Aorta (tissue), 5 donors: ENCODE results near the gene TGM6. TPM values are rescaled to one million over a fixed set of nuclear protein-coding genes. Genes with fewer than 3 reads are reported as not detected.
"Not testable (repeated sequence)": the region's sequence is repeated elsewhere in the genome, so short reads cannot be mapped to it uniquely, and the experiment has no call there.

Experiments
- ATAC-seq: fragments of 200-7000 bp; cut with Tn5 transposase; one replicate; pipeline ENCODE4 v1.9.1; 2022; ENCODE audit warnings: moderate library complexity; ENCODE audit not compliant: low FRiP score
- DNase-seq, 2 donors: peaks; one replicate each; pipeline ENCODE4 v3.0.0-alpha.2; 2020
- H3K27ac ChIP-seq, 2 donors: one replicate each; pipeline ENCODE4 v1.5.1; 2013; ENCODE audit warnings: low read length in 2 of 2, mild to moderate bottlenecking in 2 of 2, moderate library complexity in 2 of 2, control low read depth in 1 of 2, inconsistent platforms in 1 of 2, low read depth in 1 of 2
- H3K27me3 ChIP-seq, 2 donors: one replicate each; pipeline ENCODE4 v1.6.1; 2013; ENCODE audit warnings: control low read depth in 1 of 2, low read length in 1 of 2, mild to moderate bottlenecking in 1 of 2, moderate library complexity in 1 of 2; ENCODE audit not compliant: insufficient read depth in 2 of 2, control insufficient read depth in 1 of 2
- H3K36me3 ChIP-seq, 2 donors: one replicate each; pipeline ENCODE4 v1.6.1; 2013; ENCODE audit warnings: control low read depth in 1 of 2, low read length in 1 of 2, mild to moderate bottlenecking in 1 of 2; ENCODE audit not compliant: insufficient read depth in 2 of 2, control insufficient read depth in 1 of 2
- H3K4me1 ChIP-seq, 2 donors: one replicate each; pipeline ENCODE4 v1.6.1; 2013; ENCODE audit warnings: low read length in 2 of 2, control low read depth in 1 of 2, mild to moderate bottlenecking in 1 of 2, moderate library complexity in 1 of 2; ENCODE audit not compliant: insufficient read depth in 2 of 2, control insufficient read depth in 1 of 2
- H3K4me3 ChIP-seq, 2 donors: one replicate each; pipeline ENCODE4 v1.5.1; 2013; ENCODE audit warnings: low read length in 2 of 2, control low read depth in 1 of 2, mild to moderate bottlenecking in 1 of 2
- H3K9me3 ChIP-seq: one replicate; pipeline ENCODE4 v1.6.1; 2013; ENCODE audit warnings: mild to moderate bottlenecking, low read length; ENCODE audit not compliant: control insufficient read depth
- WGBS, 2 donors: extraction: QIAGEN DNeasy Blood & Tissue Kit; methylation state at CpG; one replicate each; pipeline ENCODE4 v1.1.7; 2013; 5-methylcytosine and 5-hydroxymethylcytosine counted together
- intact Hi-C, 2 donors: fragments of 100-400 bp; cut with DNase I; formaldehyde crosslinking; loops; one replicate each; pipeline versions ENCODE4 v1.14.2 to v1.15.0; 2022
- polyA plus RNA-seq, 2 donors: library from polyadenylated mRNA; stranded (reverse); fragments of 200-250 nt; gene quantifications; one replicate each; pipeline ENCODE4 v1.2.3, GENCODE V29; 2013
- total RNA-seq, 2 donors: library from RNA; stranded (reverse); fragmentation: NEBNext Ultra II Directional; extraction: Animal tissue kit (Norgen Biotek cat#: 25700); gene quantifications; one replicate each; pipeline ENCODE4 v1.2.1, GENCODE V29; 2021
- donor health status: healthy with polysubstance abuse.
- donor health status: Bipolar disorder and iron deficiency.
- donor health status: DM: no; HTN: no; CAD: no.
- donor health status: DM: no; HTN: no; CAD: no.
- donor health status: DM: yes; HTN: yes; CAD: no.

The TGM6 gene
- total and polyA plus RNA-seq, 4 donors = not detected

GRCh38 chr20:2397595-2398145 lies 17.0 kb downstream of the TGM6 start:
- intact Hi-C loops = no loop called here
- Histone ChIP-seq H3K9me3 (peaks cover 2% of the 10 kb centered on the region), H3K4me1 (no peaks in the 10 kb centered on the region), H3K27me3 (no peaks in the 10 kb centered on the region), H3K4me3 (no peak overlapping the region), H3K27ac (no peak overlapping the region), H3K36me3 (no peaks in the 10 kb centered on the region)
- DNase-seq (no peak), ATAC-seq (no peak)
- 90 to 91% methylated on average over 12 of the region's 12 CpGs for WGBS, 2 donors

GRCh38 chr20:2398449-2398848 lies 17.7 kb downstream of the TGM6 start:
- intact Hi-C loops = no loop called here
- H3K4me3 ChIP-seq = no peak overlapping the region
- no peaks in the 10 kb centered on the region for H3K36me3 ChIP-seq
- ATAC-seq = no peak
- DNase-seq = no peak
- no peak overlapping the region for H3K27ac ChIP-seq
- 80% methylated on average over 1 of the region's 1 CpG for WGBS, 2 donors
- no peaks in the 10 kb centered on the region for H3K27me3 ChIP-seq
- H3K9me3 ChIP-seq = peaks cover 2% of the 10 kb centered on the region
- no peaks in the 10 kb centered on the region for H3K4me1 ChIP-seq

GRCh38 chr20:2399390-2399789 lies 18.7 kb downstream of the TGM6 start:
- DNase-seq = no peak

GRCh38 chr20:2400290-2400689 lies 19.6 kb downstream of the TGM6 start:
- intact Hi-C loops = no loop called here
- no peak overlapping the region for H3K4me3 ChIP-seq
- WGBS, 2 donors = 88 to 89% methylated on average over 11 of the region's 11 CpGs
- no peaks in the 10 kb centered on the region for H3K4me1 ChIP-seq
- H3K9me3 ChIP-seq = peaks cover 7% of the 10 kb centered on the region
- no peaks in the 10 kb centered on the region for H3K36me3 ChIP-seq
- ATAC-seq = no peak
- no peak for DNase-seq
- H3K27ac ChIP-seq = no peak overlapping the region
- no peaks in the 10 kb centered on the region for H3K27me3 ChIP-seq

More at GRCh38 chr20:2399390-2399789, 18.7 kb downstream of the TGM6 start:
- H3K36me3 ChIP-seq = no peaks in the 10 kb centered on the region
- no peaks in the 10 kb centered on the region for H3K27me3 ChIP-seq
- no peak overlapping the region for H3K4me3 ChIP-seq
- H3K27ac ChIP-seq = no peak overlapping the region
- 93 to 95% methylated on average over 16 of the region's 16 CpGs for WGBS, 2 donors
- no peak for ATAC-seq
- peaks cover 2% of the 10 kb centered on the region for H3K9me3 ChIP-seq
- H3K4me1 ChIP-seq = no peaks in the 10 kb centered on the region
- intact Hi-C loops = no loop called here

GRCh38 chr20:2401527-2401926 lies 20.8 kb downstream of the TGM6 start:
- Histone ChIP-seq H3K4me1 (no peaks in the 10 kb centered on the region), H3K27ac (no peak overlapping the region), H3K27me3 (no peaks in the 10 kb centered on the region), H3K9me3 (peaks cover 10% of the 10 kb centered on the region), H3K4me3 (no peak overlapping the region), H3K36me3 (no peaks in the 10 kb centered on the region)
- no peak for ATAC-seq
- 74 to 88% methylated on average over 2 of the region's 2 CpGs for WGBS, 2 donors
- DNase-seq = no peak
- intact Hi-C loops = no loop called here

GRCh38 chr20:2402271-2402980 lies 21.7 kb downstream of the TGM6 start:
- H3K27ac ChIP-seq = no peak overlapping the region
- no peak overlapping the region for H3K4me3 ChIP-seq
- H3K36me3 ChIP-seq = no peaks in the 10 kb centered on the region
- WGBS, 2 donors = 44 to 48% methylated on average over 7 of the region's 7 CpGs
- no peaks in the 10 kb centered on the region for H3K27me3 ChIP-seq
- no peaks in the 10 kb centered on the region for H3K4me1 ChIP-seq
- ATAC-seq (no peak), DNase-seq (no peak)
- intact Hi-C loops = no loop called here
- peaks cover 8% of the 10 kb centered on the region for H3K9me3 ChIP-seq

GRCh38 chr20:2403291-2404052 lies 22.8 kb downstream of the TGM6 start:
- Histone ChIP-seq H3K4me3 (no peak overlapping the region), H3K27me3 (no peaks in the 10 kb centered on the region), H3K27ac (no peak overlapping the region), H3K36me3 (no peaks in the 10 kb centered on the region), H3K9me3 (peaks cover 12% of the 10 kb centered on the region), H3K4me1 (no peaks in the 10 kb centered on the region)
- 91 to 93% methylated on average over 24 of the region's 24 CpGs for WGBS, 2 donors
- no peak for ATAC-seq
- DNase-seq = no peak
- intact Hi-C loops = no loop called here

GRCh38 chr20:2405693-2406065 lies 25.0 kb downstream of the TGM6 start:
- no peaks in the 10 kb centered on the region for H3K4me1 ChIP-seq
- DNase-seq (no peak), ATAC-seq (no peak)
- no peak overlapping the region for H3K4me3 ChIP-seq
- H3K9me3 ChIP-seq = peaks cover 12% of the 10 kb centered on the region
- H3K36me3 ChIP-seq = no peaks in the 10 kb centered on the region
- 38 to 40% methylated on average over 1 of the region's 1 CpG for WGBS, 2 donors
- no peaks in the 10 kb centered on the region for H3K27me3 ChIP-seq
- intact Hi-C loops = no loop called here
- no peak overlapping the region for H3K27ac ChIP-seq

GRCh38 chr20:2407355-2407754 lies 26.7 kb downstream of the TGM6 start:
- ATAC-seq, H3K27ac ChIP-seq, H3K4me1 ChIP-seq, intact Hi-C loops, H3K36me3 ChIP-seq, H3K4me3 ChIP-seq, H3K27me3 ChIP-seq, DNase-seq: not testable (repeated sequence)
- peaks cover 12% of the 10 kb centered on the region for H3K9me3 ChIP-seq
- WGBS, 2 donors = 71 to 84% methylated on average over 7 of the region's 7 CpGs
